Osteoblast (primary cell): ENCODE measurements around the gene CHKA. TPM values are rescaled to one million over a fixed set of nuclear protein-coding genes. Genes with fewer than 3 reads are reported as not detected.

Source experiments
- DNase-seq: peaks from one replicate; pipeline ENCODE4 v3.0.0; 2011; ENCODE audit warnings: low spot score, mixed read lengths; ENCODE audit not compliant: insufficient read length; ENCODE audit errors: missing footprints
- H2AFZ ChIP-seq: 2 replicates; pipeline ENCODE4 v1.6.0; 2011; ENCODE audit warnings: mild to moderate bottlenecking, low read length
- H3K27ac ChIP-seq: 2 replicates; pipeline ENCODE4 v1.5.1; 2011; ENCODE audit warnings: mild to moderate bottlenecking, low read depth, low read length, moderate library complexity
- H3K27me3 ChIP-seq: 2 replicates; pipeline ENCODE4 v1.6.0; 2012; ENCODE audit warnings: mild to moderate bottlenecking, control low read depth, inconsistent platforms, low read length, moderate library complexity; ENCODE audit not compliant: insufficient read depth
- H3K36me3 ChIP-seq: 2 replicates; pipeline ENCODE4 v1.5.1; 2011; ENCODE audit warnings: mild to moderate bottlenecking, low read length, control low read depth, moderate library complexity; ENCODE audit not compliant: insufficient read depth
- H3K4me1 ChIP-seq: 2 replicates; pipeline ENCODE4 v1.5.1; 2011; ENCODE audit warnings: mild to moderate bottlenecking, low read length, control low read depth, moderate library complexity; ENCODE audit not compliant: insufficient read depth
- H3K4me2 ChIP-seq: 2 replicates; pipeline ENCODE4 v1.6.0; 2011; ENCODE audit warnings: mild to moderate bottlenecking, low read length; ENCODE audit not compliant: insufficient read depth
- H3K4me3 ChIP-seq: fragments of 200-600 bp; sonication (generic); 3 replicates; pipeline ENCODE4 v1.5.1; 2012; ENCODE audit warnings: mild to moderate bottlenecking, low read length, inconsistent platforms; ENCODE audit not compliant: insufficient read depth
- H3K79me2 ChIP-seq: 2 replicates; pipeline ENCODE4 v1.6.0; 2012; ENCODE audit warnings: mild to moderate bottlenecking, low read length, control low read depth, inconsistent platforms; ENCODE audit not compliant: insufficient read depth
- H3K9me3 ChIP-seq: 2 replicates; pipeline ENCODE4 v1.5.1; 2011; ENCODE audit warnings: low read depth, low read length, control low read depth
- H4K20me1 ChIP-seq: 2 replicates; pipeline ENCODE4 v1.6.0; 2012; ENCODE audit warnings: mild to moderate bottlenecking, low read length, control low read depth; ENCODE audit not compliant: insufficient read depth
- total RNA-seq: library from RNA; depleted of rRNA; stranded (reverse); fragments of >200 nt; gene quantifications from 2 replicates; pipeline ENCODE4 v1.2.3, GENCODE V29; 2012
- TF ChIP-seq, protein P1 (sequence below): IDR thresholded peaks from 2 replicates; pipeline ENCODE4 v1.5.1; 2011; ENCODE audit warnings: mild to moderate bottlenecking, low read depth, low read length, moderate library complexity; ENCODE audit errors: extremely low read depth

Gene CHKA
- total RNA-seq, 1 donor: 29.0 TPM

DNA sequence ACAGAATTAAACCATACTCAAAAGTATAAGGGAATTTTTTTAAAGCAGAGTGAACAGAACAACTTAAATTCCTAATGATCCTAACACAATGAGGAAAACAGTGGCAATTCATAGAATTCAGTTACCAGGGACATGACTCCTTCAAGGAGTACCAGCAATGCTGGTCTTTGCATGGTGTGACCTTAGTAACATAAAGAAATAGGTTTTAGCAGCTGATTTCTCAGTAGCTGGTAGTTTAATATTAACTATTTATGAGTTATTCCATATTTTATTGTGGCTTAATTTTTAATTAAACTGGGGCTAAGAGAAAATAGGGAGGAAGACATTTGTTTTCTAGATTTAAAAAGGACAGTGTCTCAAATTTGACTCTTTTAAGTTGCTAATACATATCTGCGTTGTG lies 30.9 kb downstream of the CHKA start:
- no peak overlapping the region for H2AFZ ChIP-seq
- H3K27me3 ChIP-seq: no peaks in the 10 kb centered on the region
- peaks cover 3% of the 10 kb centered on the region for H4K20me1 ChIP-seq
- H3K4me1 ChIP-seq: no peaks in the 10 kb centered on the region
- H3K9me3 ChIP-seq: no peaks in the 10 kb centered on the region
- no peak overlapping the region for H3K4me3 ChIP-seq
- TF ChIP-seq, protein P1, sequence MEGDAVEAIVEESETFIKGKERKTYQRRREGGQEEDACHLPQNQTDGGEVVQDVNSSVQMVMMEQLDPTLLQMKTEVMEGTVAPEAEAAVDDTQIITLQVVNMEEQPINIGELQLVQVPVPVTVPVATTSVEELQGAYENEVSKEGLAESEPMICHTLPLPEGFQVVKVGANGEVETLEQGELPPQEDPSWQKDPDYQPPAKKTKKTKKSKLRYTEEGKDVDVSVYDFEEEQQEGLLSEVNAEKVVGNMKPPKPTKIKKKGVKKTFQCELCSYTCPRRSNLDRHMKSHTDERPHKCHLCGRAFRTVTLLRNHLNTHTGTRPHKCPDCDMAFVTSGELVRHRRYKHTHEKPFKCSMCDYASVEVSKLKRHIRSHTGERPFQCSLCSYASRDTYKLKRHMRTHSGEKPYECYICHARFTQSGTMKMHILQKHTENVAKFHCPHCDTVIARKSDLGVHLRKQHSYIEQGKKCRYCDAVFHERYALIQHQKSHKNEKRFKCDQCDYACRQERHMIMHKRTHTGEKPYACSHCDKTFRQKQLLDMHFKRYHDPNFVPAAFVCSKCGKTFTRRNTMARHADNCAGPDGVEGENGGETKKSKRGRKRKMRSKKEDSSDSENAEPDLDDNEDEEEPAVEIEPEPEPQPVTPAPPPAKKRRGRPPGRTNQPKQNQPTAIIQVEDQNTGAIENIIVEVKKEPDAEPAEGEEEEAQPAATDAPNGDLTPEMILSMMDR: no peak
- no peak for DNase-seq
- no peaks in the 10 kb centered on the region for H3K36me3 ChIP-seq
- peaks cover 5% of the 10 kb centered on the region for H3K79me2 ChIP-seq
- no peak overlapping the region for H3K4me2 ChIP-seq
- no peak overlapping the region for H3K27ac ChIP-seq

GRCh38 chr11:68089679-68090078 lies 31.5 kb downstream of the CHKA start:
- Histone ChIP-seq H3K36me3 (no peaks in the 10 kb centered on the region), H3K9me3 (no peaks in the 10 kb centered on the region), H3K4me2 (no peak overlapping the region), H4K20me1 (peaks cover 3% of the 10 kb centered on the region), H3K27ac (no peak overlapping the region), H3K27me3 (no peaks in the 10 kb centered on the region), H3K4me1 (no peaks in the 10 kb centered on the region), H2AFZ (no peak overlapping the region), H3K4me3 (no peak overlapping the region), H3K79me2 (peaks cover 5% of the 10 kb centered on the region)
- TF ChIP-seq, protein P1: no peak
- no peak for DNase-seq

DNA sequence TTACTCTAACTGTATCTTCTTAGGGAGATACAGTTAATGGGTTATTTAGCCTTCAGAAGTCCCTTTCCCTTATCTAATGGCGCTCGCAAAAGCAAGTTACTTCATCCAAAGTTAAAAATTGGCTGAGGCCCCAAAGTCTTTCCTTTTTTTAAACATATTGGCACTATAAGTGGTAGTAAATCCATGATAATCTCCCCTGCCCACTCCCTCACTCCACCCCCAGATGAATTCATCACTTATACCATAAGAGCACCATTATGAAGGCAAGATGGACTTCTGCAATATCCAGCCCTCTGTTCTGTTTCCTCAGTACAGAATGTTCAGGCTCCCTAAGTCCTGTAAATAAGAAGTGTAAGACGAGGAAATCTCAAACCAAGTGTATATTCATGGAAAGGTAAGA lies 37.7 kb downstream of the CHKA start:
- Histone ChIP-seq H2AFZ (no peak overlapping the region), H4K20me1 (peaks cover 3% of the 10 kb centered on the region), H3K9me3 (no peaks in the 10 kb centered on the region), H3K36me3 (no peaks in the 10 kb centered on the region), H3K79me2 (no peaks in the 10 kb centered on the region), H3K4me1 (no peaks in the 10 kb centered on the region), H3K4me2 (no peak overlapping the region), H3K4me3 (no peak overlapping the region), H3K27me3 (no peaks in the 10 kb centered on the region), H3K27ac (no peak overlapping the region)
- TF ChIP-seq, protein P1: no peak
- DNase-seq: no peak

GRCh38 chr11:68082481-68082880 lies 38.7 kb downstream of the CHKA start:
- H4K20me1 ChIP-seq: peaks cover 3% of the 10 kb centered on the region
- no peaks in the 10 kb centered on the region for H3K79me2 ChIP-seq
- TF ChIP-seq, protein P1: no peak
- H2AFZ ChIP-seq: no peak overlapping the region
- no peaks in the 10 kb centered on the region for H3K4me1 ChIP-seq
- H3K9me3 ChIP-seq: no peaks in the 10 kb centered on the region
- H3K27me3 ChIP-seq: no peaks in the 10 kb centered on the region
- H3K4me2 ChIP-seq: no peak overlapping the region
- no peak for DNase-seq
- no peak overlapping the region for H3K27ac ChIP-seq
- H3K36me3 ChIP-seq: no peaks in the 10 kb centered on the region
- H3K4me3 ChIP-seq: no peak overlapping the region
